Inflammatory macrophage treated with lipopolysaccharide for 1 hour (primary cell): Measurements from ENCODE around the gene PHF20.
A peak's percentile ranks its signal among the peaks of the same experiment; 100 is the strongest.
"Not testable (repeated sequence)": the region's sequence is repeated elsewhere in the genome, so short reads cannot be mapped to it uniquely, and the experiment has no call there.

Experiments
- DNase-seq, 2 donors: peaks; one replicate each; pipeline ENCODE4 v3.0.0-alpha.2; 2020 to 2022

Gene PHF20

GRCh38 chr20:35783811-35784210 lies 12.0 kb downstream of the PHF20 start:
- not testable (repeated sequence) for DNase-seq

GRCh38 chr20:35785541-35785940 lies 13.7 kb downstream of the PHF20 start:
- DNase-seq: not testable (repeated sequence)

- DNase-seq: no peak
These were observed 17.0 kb downstream of the PHF20 start for GRCh38 chr20:35788796-35789195.

- DNase-seq: no peak
These were observed 19.3 kb downstream of the PHF20 start for GRCh38 chr20:35791097-35791496.

- DNase-seq: peak; percentile 93 to 96
These were observed 20.0 kb downstream of the PHF20 start for GRCh38 chr20:35791821-35792220.

- no peak for DNase-seq
These were observed 20.9 kb downstream of the PHF20 start for GRCh38 chr20:35792740-35793139.

GRCh38 chr20:35796571-35796970 lies 24.8 kb downstream of the PHF20 start:
- peak; percentile 18 to 34 for DNase-seq

- no peak for DNase-seq
These were observed 30.1 kb downstream of the PHF20 start for GRCh38 chr20:35801865-35802264.

- DNase-seq: no peak
These were observed 34.3 kb downstream of the PHF20 start for GRCh38 chr20:35806075-35806474.

GRCh38 chr20:35807877-35808276 lies 36.1 kb downstream of the PHF20 start:
- no peak for DNase-seq

- no peak for DNase-seq
These were observed 48.9 kb downstream of the PHF20 start for GRCh38 chr20:35820715-35821114.

- no peak for DNase-seq
These were observed 50.0 kb downstream of the PHF20 start for GRCh38 chr20:35821807-35822242.

- DNase-seq: no peak
These were observed 51.3 kb downstream of the PHF20 start for GRCh38 chr20:35823147-35823546.

GRCh38 chr20:35823937-35824336 lies 52.1 kb downstream of the PHF20 start:
- DNase-seq: no peak

GRCh38 chr20:35826397-35826998 lies 54.7 kb downstream of the PHF20 start:
- no peak for DNase-seq

- no peak for DNase-seq
These were observed 56.6 kb downstream of the PHF20 start for GRCh38 chr20:35828434-35828833.

GRCh38 chr20:35828916-35829315 lies 57.1 kb downstream of the PHF20 start:
- no peak for DNase-seq

GRCh38 chr20:35830264-35830663 lies 58.4 kb downstream of the PHF20 start:
- no peak for DNase-seq

- no peak for DNase-seq
These were observed 59.2 kb downstream of the PHF20 start for GRCh38 chr20:35831029-35831428.

- no peak for DNase-seq
These were observed 60.2 kb downstream of the PHF20 start for GRCh38 chr20:35831971-35832370.

- no peak for DNase-seq
These were observed 61.4 kb downstream of the PHF20 start for GRCh38 chr20:35833241-35833640.

- no peak for DNase-seq
These were observed 65.9 kb downstream of the PHF20 start for GRCh38 chr20:35837577-35838195.

- no peak for DNase-seq
These were observed 66.4 kb downstream of the PHF20 start for GRCh38 chr20:35838205-35838604.

GRCh38 chr20:35839904-35840303 lies 68.1 kb downstream of the PHF20 start:
- DNase-seq: no peak

- DNase-seq: no peak
These were observed 68.6 kb downstream of the PHF20 start for GRCh38 chr20:35840421-35840820.
